Measurements from ENCODE around the gene KATNB1. TPM values are rescaled to one million over a fixed set of nuclear protein-coding genes. Genes with fewer than 3 reads are reported as not detected.

The KATNB1 gene
- 7.9 and 13.8 TPM in 2 replicates for total RNA-seq

GRCh38 chr16:57735755-57736418, at the start of gene KATNB1:
KATNB1 (plus strand) TSS chr16:57735770; CDS start chr16:57737244, 1,474 bp downstream.

GRCh38 chr16:57694725-57695679, 40.6 kb upstream of the KATNB1 start, which contains the start of gene DRC7:
DRC7 (plus strand) TSS chr16:57694806; CDS start chr16:57697950, 3,144 bp downstream.

GRCh38 chr16:57802341-57803133, 67.0 kb downstream of the KATNB1 start, which contains the start of gene KIFC3:
KIFC3 (minus strand) TSS chr16:57802491; CDS start chr16:57798243, 4,248 bp downstream.

Other genes starting within 250 kb of the KATNB1 start
- 39.1 and 54.1 TPM in 2 replicates for gene DOK4, start 249.3 kb upstream of the KATNB1 start, total RNA-seq
- gene CCDC102A, start 199.2 kb upstream of the KATNB1 start, total RNA-seq, result 22.7 and 23.3 TPM in 2 replicates
- not detected in 2 replicates for gene ADGRG5, start 193.1 kb upstream of the KATNB1 start, total RNA-seq
- 1.7 and 5.0 TPM in 2 replicates for gene ADGRG1, start 107.1 kb upstream of the KATNB1 start, total RNA-seq
- gene ADGRG3, start 67.5 kb upstream of the KATNB1 start, total RNA-seq, result not detected in 2 replicates
- 0.34 TPM in 1 of 2 replicates, not detected in the other for gene DRC7, start 41.0 kb upstream of the KATNB1 start, total RNA-seq
- 5.6 and 8.4 TPM in 2 replicates for gene KIFC3, start 66.7 kb downstream of the KATNB1 start, total RNA-seq
- not detected in 2 replicates for gene CNGB1, start 235.4 kb downstream of the KATNB1 start, total RNA-seq